BE2C (cell line): ENCODE data around the gene B3GNT9.

Source experiments
- DNase-seq: peaks from one replicate; pipeline ENCODE4 v3.0.0-alpha.2; 2020
- H3K27me3 ChIP-seq: fragments of 250-450 bp; sonication (Bioruptor Pico); 2 replicates; pipeline ENCODE4 v1.5.1; 2020; ENCODE audit warnings: mild to moderate bottlenecking
- H3K36me3 ChIP-seq: fragments of 250-450 bp; sonication (Bioruptor Pico); 2 replicates; pipeline ENCODE4 v1.5.1; 2020; ENCODE audit warnings: mild to moderate bottlenecking
- H3K4me1 ChIP-seq: fragments of 250-450 bp; sonication (Bioruptor Pico); 2 replicates; pipeline ENCODE4 v1.5.1; 2020
- H3K4me3 ChIP-seq: 2 replicates; pipeline ENCODE4 v1.5.1; 2011; ENCODE audit warnings: low read depth, low read length
- H3K9me3 ChIP-seq: fragments of 250-450 bp; sonication (Bioruptor Pico); 2 replicates; pipeline ENCODE4 v1.5.1; 2020
- TF ChIP-seq, protein P1 (sequence below): IDR thresholded peaks from 2 replicates; pipeline ENCODE4 v1.5.1; 2012; ENCODE audit warnings: mild to moderate bottlenecking, low read depth, low read length

B3GNT9 gene

DNA sequence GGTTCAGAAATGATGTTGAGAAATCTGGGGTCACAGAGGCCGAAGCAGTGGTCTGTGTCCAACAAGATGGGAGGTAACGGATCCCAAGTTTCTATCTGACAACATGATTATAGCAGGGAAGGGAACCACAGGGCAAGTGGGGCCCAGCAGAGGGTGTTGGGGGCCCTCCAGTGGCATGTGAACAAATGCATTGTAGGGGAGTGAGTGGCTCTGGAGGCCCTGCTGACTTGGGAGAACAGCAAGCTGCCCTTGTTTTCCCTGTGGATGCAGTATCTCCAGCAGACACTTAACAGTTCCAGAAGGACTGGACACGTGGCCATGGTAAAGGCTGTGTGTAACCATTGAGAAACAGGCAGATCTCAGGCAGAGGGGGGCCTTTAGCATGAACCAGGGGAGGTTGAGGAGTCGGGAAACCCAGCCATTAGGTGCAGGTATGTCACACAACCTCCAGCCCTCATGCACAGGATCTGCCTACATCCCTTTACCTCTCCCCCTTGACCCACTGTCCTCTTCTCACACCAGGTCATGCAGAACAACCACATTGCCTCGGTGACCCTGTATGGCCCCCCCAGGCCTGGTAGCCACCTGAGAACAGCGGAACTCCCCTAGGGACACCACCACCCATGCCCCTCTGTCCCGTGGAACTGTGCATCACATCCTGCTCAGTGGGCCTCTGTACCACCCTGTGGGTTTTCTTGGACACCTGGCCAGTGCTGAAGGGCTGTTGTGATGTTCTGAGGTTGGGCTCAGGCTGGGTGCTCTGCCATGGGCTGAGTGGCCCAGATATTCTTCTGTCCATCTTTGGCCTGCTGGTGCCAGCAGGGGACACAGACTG is 4.1 kb downstream of the B3GNT9 start:
- no peak for DNase-seq
- TF ChIP-seq, protein P1, sequence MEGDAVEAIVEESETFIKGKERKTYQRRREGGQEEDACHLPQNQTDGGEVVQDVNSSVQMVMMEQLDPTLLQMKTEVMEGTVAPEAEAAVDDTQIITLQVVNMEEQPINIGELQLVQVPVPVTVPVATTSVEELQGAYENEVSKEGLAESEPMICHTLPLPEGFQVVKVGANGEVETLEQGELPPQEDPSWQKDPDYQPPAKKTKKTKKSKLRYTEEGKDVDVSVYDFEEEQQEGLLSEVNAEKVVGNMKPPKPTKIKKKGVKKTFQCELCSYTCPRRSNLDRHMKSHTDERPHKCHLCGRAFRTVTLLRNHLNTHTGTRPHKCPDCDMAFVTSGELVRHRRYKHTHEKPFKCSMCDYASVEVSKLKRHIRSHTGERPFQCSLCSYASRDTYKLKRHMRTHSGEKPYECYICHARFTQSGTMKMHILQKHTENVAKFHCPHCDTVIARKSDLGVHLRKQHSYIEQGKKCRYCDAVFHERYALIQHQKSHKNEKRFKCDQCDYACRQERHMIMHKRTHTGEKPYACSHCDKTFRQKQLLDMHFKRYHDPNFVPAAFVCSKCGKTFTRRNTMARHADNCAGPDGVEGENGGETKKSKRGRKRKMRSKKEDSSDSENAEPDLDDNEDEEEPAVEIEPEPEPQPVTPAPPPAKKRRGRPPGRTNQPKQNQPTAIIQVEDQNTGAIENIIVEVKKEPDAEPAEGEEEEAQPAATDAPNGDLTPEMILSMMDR, result no peak
- Histone ChIP-seq H3K4me3 (no peak overlapping the region), H3K36me3 (peaks cover 62% of the 10 kb centered on the region), H3K27me3 (no peaks in the 10 kb centered on the region), H3K4me1 (0 out of 2 replicates have a peak, but pooled peaks cover 2% of the 10 kb centered on the region), H3K9me3 (no peaks in the 10 kb centered on the region)

GRCh38 chr16:67145746-67146145 is 5.1 kb downstream of the B3GNT9 start:
- no peak overlapping the region for H3K4me3 ChIP-seq
- DNase-seq, result no peak
- H3K4me1 ChIP-seq, result no peaks in the 10 kb centered on the region
- peaks cover 72% of the 10 kb centered on the region for H3K36me3 ChIP-seq
- H3K27me3 ChIP-seq, result no peaks in the 10 kb centered on the region
- TF ChIP-seq, protein P1, result no peak
- H3K9me3 ChIP-seq, result no peaks in the 10 kb centered on the region

- Histone ChIP-seq H3K4me3 (no peak overlapping the region), H3K36me3 (peaks cover 80% of the 10 kb centered on the region), H3K9me3 (no peaks in the 10 kb centered on the region), H3K27me3 (no peaks in the 10 kb centered on the region), H3K4me1 (no peaks in the 10 kb centered on the region)
- no peak for DNase-seq
- TF ChIP-seq, protein P1, result no peak
These were observed 5.9 kb downstream of the B3GNT9 start for GRCh38 chr16:67144943-67145342.

DNA sequence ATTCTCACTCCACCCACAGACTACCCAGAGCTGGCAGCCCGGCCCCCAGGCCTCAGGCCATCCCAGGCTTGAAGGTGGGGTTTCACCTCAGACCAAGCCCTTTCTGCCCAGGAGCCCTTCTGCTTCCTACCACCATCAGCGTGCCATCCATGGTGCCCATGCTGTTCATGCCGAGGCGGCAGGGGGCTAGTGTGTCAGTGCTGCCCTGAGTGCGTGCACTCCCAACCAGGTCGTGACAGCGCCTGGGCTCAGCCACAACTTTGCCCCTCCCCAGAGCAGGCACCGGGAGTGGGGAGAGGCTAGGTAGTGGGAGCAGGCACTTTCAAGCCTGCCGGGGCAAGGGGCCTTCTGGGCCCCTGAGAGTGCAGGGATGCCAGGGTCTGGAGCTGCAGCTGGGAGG is 8.5 kb downstream of the B3GNT9 start:
- TF ChIP-seq, protein P1, result no peak
- Histone ChIP-seq H3K4me1 (no peaks in the 10 kb centered on the region), H3K27me3 (no peaks in the 10 kb centered on the region), H3K4me3 (no peak overlapping the region), H3K36me3 (peaks cover 80% of the 10 kb centered on the region), H3K9me3 (no peaks in the 10 kb centered on the region)
- DNase-seq, result no peak

DNA sequence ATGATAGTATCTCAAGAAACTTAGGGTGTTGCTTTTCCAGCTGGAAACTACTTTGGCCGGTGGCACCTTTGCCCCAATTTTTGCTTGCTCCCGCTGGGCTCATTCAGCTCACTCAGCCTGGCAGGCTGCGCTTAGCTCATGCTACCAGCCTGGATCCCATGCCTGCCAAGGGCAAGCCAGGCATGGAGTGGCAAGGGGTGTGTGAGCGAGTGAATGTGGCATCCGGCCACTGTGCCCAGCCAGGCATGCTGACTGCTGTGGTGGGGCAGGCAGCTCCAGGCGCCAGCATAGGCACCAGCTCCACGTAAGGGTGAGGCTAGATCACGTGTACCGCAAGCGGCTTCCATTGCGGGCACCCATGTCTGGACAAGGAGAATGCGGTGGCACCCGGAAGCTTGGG is 9.4 kb downstream of the B3GNT9 start:
- H3K4me3 ChIP-seq, result no peak overlapping the region
- H3K9me3 ChIP-seq, result no peaks in the 10 kb centered on the region
- no peak for DNase-seq
- no peaks in the 10 kb centered on the region for H3K27me3 ChIP-seq
- TF ChIP-seq, protein P1, result no peak
- no peaks in the 10 kb centered on the region for H3K4me1 ChIP-seq
- peaks cover 76% of the 10 kb centered on the region for H3K36me3 ChIP-seq

GRCh38 chr16:67137605-67138004 is 13.2 kb downstream of the B3GNT9 start:
- H3K4me1 ChIP-seq, result no peaks in the 10 kb centered on the region
- no peaks in the 10 kb centered on the region for H3K27me3 ChIP-seq
- H3K4me3 ChIP-seq, result no peak overlapping the region
- peaks cover 69% of the 10 kb centered on the region for H3K36me3 ChIP-seq
- H3K9me3 ChIP-seq, result no peaks in the 10 kb centered on the region
- DNase-seq, result no peak
- TF ChIP-seq, protein P1, result no peak
